Mesothelial cell of epicardium (in vitro differentiated cells): ENCODE results near the gene FOXN3. TPM values are rescaled to one million over a fixed set of nuclear protein-coding genes. Genes with fewer than 3 reads are reported as not detected.

Source experiments
- DNase-seq, 2 experiments: peaks; one replicate each; pipeline ENCODE4 v3.0.0; 2021; ENCODE audit warnings: low spot score in 2 of 2; ENCODE audit not compliant: unreplicated experiment in 2 of 2
- H3K27ac Mint-ChIP-seq: 2 replicates; pipeline ENCODE4 v1.8.0; 2021; ENCODE audit warnings: mixed read lengths
- H3K27me3 Mint-ChIP-seq: 2 replicates; pipeline ENCODE4 v1.8.0; 2021; ENCODE audit warnings: low read depth, mixed read lengths
- H3K36me3 Mint-ChIP-seq: 2 replicates; pipeline ENCODE4 v1.8.0; 2021; ENCODE audit warnings: mixed read lengths
- H3K4me1 Mint-ChIP-seq: 2 replicates; pipeline ENCODE4 v1.8.0; 2021; ENCODE audit warnings: mixed read lengths
- H3K4me3 Mint-ChIP-seq: 2 replicates; pipeline ENCODE4 v1.8.0; 2021; ENCODE audit warnings: mild to moderate bottlenecking, moderate library complexity, mixed read lengths
- H3K9me3 Mint-ChIP-seq: 2 replicates; pipeline ENCODE4 v1.8.0; 2021; ENCODE audit warnings: mixed read lengths
- CTCF ChIP-seq: fragments of 200-600 bp; sonication (generic); IDR thresholded peaks from one replicate; pipeline ENCODE4 v1.5.0; 2021; ENCODE audit warnings: antibody characterized with exemption; ENCODE audit not compliant: unreplicated experiment
- total RNA-seq: library from RNA; stranded (reverse); gene quantifications from 3 replicates; pipeline ENCODE4 v1.2.1, GENCODE V29; 2021

FOXN3 gene
- total RNA-seq, 1 donor from 2014 or later = 124 TPM

- Mint-ChIP-seq H3K4me1 (peaks cover 65% of the 10 kb centered on the region), H3K27me3 (no peaks in the 10 kb centered on the region), H3K36me3 (peaks cover 3% of the 10 kb centered on the region), H3K27ac (peak overlapping the region; percentile 69), H3K9me3 (peaks cover 3% of the 10 kb centered on the region), H3K4me3 (no peak overlapping the region)
- no peak for TF ChIP-seq CTCF
- no peak for DNase-seq
These were observed 8.9 kb upstream of the FOXN3 start for GRCh38 chr14:89425931-89426330.

- no peaks in the 10 kb centered on the region for H3K27me3 Mint-ChIP-seq
- H3K9me3 Mint-ChIP-seq = peaks cover 3% of the 10 kb centered on the region
- no peak for DNase-seq
- H3K4me1 Mint-ChIP-seq = peaks cover 65% of the 10 kb centered on the region
- H3K27ac Mint-ChIP-seq = peak overlapping the region; percentile 37
- no peak for TF ChIP-seq CTCF
- no peak overlapping the region for H3K4me3 Mint-ChIP-seq
- peaks cover 3% of the 10 kb centered on the region for H3K36me3 Mint-ChIP-seq
These were observed 7.2 kb upstream of the FOXN3 start for GRCh38 chr14:89424241-89424640.

GRCh38 chr14:89422952-89423345, 5.9 kb upstream of the FOXN3 start:
- Mint-ChIP-seq H3K36me3 (peaks cover 3% of the 10 kb centered on the region), H3K9me3 (peaks cover 3% of the 10 kb centered on the region), H3K27me3 (no peaks in the 10 kb centered on the region), H3K4me3 (peak overlapping the region; percentile 32), H3K27ac (peak overlapping the region; percentile 92), H3K4me1 (peaks cover 61% of the 10 kb centered on the region)
- TF ChIP-seq CTCF = no peak
- no peak for DNase-seq

- H3K27me3 Mint-ChIP-seq = no peaks in the 10 kb centered on the region
- peaks cover 60% of the 10 kb centered on the region for H3K4me1 Mint-ChIP-seq
- DNase-seq = no peak
- peak overlapping the region; percentile 92 for H3K27ac Mint-ChIP-seq
- peaks cover 3% of the 10 kb centered on the region for H3K36me3 Mint-ChIP-seq
- H3K4me3 Mint-ChIP-seq = peak overlapping the region; percentile 32
- peaks cover 3% of the 10 kb centered on the region for H3K9me3 Mint-ChIP-seq
- no peak for TF ChIP-seq CTCF
These were observed 5.3 kb upstream of the FOXN3 start for GRCh38 chr14:89422181-89422951.

- Mint-ChIP-seq H3K27ac (no peak overlapping the region), H3K4me3 (no peak overlapping the region)
These were observed 3.5 kb upstream of the FOXN3 start for GRCh38 chr14:89420502-89420901.

More at GRCh38 chr14:89420502-89420901, 3.5 kb upstream of the FOXN3 start:
- Mint-ChIP-seq H3K9me3 (no peaks in the 10 kb centered on the region), H3K36me3 (no peaks in the 10 kb centered on the region), H3K27me3 (no peaks in the 10 kb centered on the region), H3K4me1 (peaks cover 61% of the 10 kb centered on the region)
- no peak for DNase-seq
- TF ChIP-seq CTCF = no peak
